Psoas muscle (tissue), 8 donors: ENCODE data around the gene RNF17. TPM values are rescaled to one million over a fixed set of nuclear protein-coding genes. Genes with fewer than 3 reads are reported as not detected.

Experiments used
- ATAC-seq, 4 donors: fragments of 200-7000 bp; cut with Tn5 transposase; one replicate each; pipeline ENCODE4 v1.9.1; 2020; ENCODE audit warnings: moderate library complexity in 3 of 4, mild to moderate bottlenecking in 2 of 4
- DNase-seq, 2 donors: peaks; one replicate each; pipeline ENCODE4 v3.0.0-alpha.2; 2020
- H3K27ac ChIP-seq: fragments of 200-600 bp; one replicate; pipeline ENCODE4 v1.8.0; 2022
- H3K27me3 ChIP-seq, 3 donors: fragments of 200-600 bp in 1 of 3; one replicate each; pipeline versions ENCODE4 v1.6.1 to v1.8.0; 2013 to 2022; ENCODE audit warnings: low read length in 2 of 3, mild to moderate bottlenecking in 2 of 3, moderate library complexity in 1 of 3; ENCODE audit not compliant: insufficient read depth in 3 of 3
- H3K36me3 ChIP-seq, 2 donors: fragments of 200-600 bp in 1 of 2; one replicate each; pipeline versions ENCODE4 v1.6.1 to v1.8.0; 2013 to 2022; ENCODE audit warnings: low read depth in 1 of 2, mild to moderate bottlenecking in 1 of 2, moderate library complexity in 1 of 2; ENCODE audit not compliant: insufficient read depth in 1 of 2
- H3K4me1 ChIP-seq: fragments of 200-600 bp; one replicate; pipeline ENCODE4 v1.8.0; 2022
- H3K4me3 ChIP-seq: fragments of 200-600 bp; one replicate; pipeline ENCODE4 v1.8.0; 2022; ENCODE audit warnings: mild to moderate bottlenecking
- H3K9me3 ChIP-seq: fragments of 200-600 bp; one replicate; pipeline ENCODE4 v1.8.0; 2022
- CTCF ChIP-seq: fragments of 200-600 bp; IDR thresholded peaks from one replicate; pipeline ENCODE4 v1.8.0; 2022; ENCODE audit warnings: antibody characterized with exemption
- WGBS, 3 donors: extraction: QIAGEN DNeasy Blood & Tissue Kit; methylation state at CpG; one replicate each; pipeline versions ENCODE4 v1.1.6 to v1.1.7; 2013; 5-methylcytosine and 5-hydroxymethylcytosine counted together
- intact Hi-C, 2 donors: fragments of 100-400 bp; cut with DNase I; formaldehyde crosslinking; loops; one replicate each; pipeline versions ENCODE4 v1.11.0 to v1.14.2; 2022
- polyA plus RNA-seq, 3 donors: library from polyadenylated mRNA; stranded (reverse); fragments of 200-250 nt; gene quantifications; one replicate each; pipeline ENCODE4 v1.2.3, GENCODE V29; 2013
- total RNA-seq, 4 donors: library from RNA; stranded (reverse); fragmentation: NEBNext Ultra II Directional in 2 of 4; extraction: Animal tissue kit (Norgen Biotek cat#: 25700) in 2 of 4; gene quantifications; one replicate each; pipeline versions ENCODE4 v1.2.1 to v1.2.4, GENCODE V29; 2021 to 2023
- donor health status: healthy with polysubstance abuse.
- donor health status: DM: no; HTN: no; CAD: no; lungs with moderate emphysema.
- donor health status: Bipolar disorder and iron deficiency.
- donor health status: healthy.
- donor health status: DM: yes; HTN: yes; CAD: no.
- donor health status: DM: no; HTN: no; CAD: no.
- donor health status: DM: no; HTN: no; CAD: no.
- donor health status: DM: yes; HTN: yes; CAD: no.

The RNF17 gene
- total and polyA plus RNA-seq, 7 donors: 0.05 to 0.60 TPM; not detected in 5

- no peaks in the 10 kb centered on the region for H3K27me3 ChIP-seq
- H3K4me3 ChIP-seq: no peak overlapping the region
- no peak overlapping the region for H3K27ac ChIP-seq
- intact Hi-C loops: no loop called here
- ATAC-seq: no peak
- H3K36me3 ChIP-seq: peaks cover 3 to 37% of the 10 kb centered on the region in 2 donors
- no peaks in the 10 kb centered on the region for H3K9me3 ChIP-seq
- H3K4me1 ChIP-seq: no peaks in the 10 kb centered on the region
- TF ChIP-seq CTCF: no peak
- whole genome bisulfite sequencing, 3 donors: 94 to 96% (median 95%) methylated on average over 3 of the region's 3 CpGs
- no peak for DNase-seq
Measured at GRCh38 chr13:24905242-24905641, 141.3 kb downstream of the RNF17 start.

GRCh38 chr13:24906268-24906667, 142.3 kb downstream of the RNF17 start:
- WGBS, 3 donors: 92 to 94% (median 93%) methylated on average over 7 of the region's 7 CpGs
- intact Hi-C loops: no loop called here
- DNase-seq: no peak
- no peak for ATAC-seq
- H3K27ac ChIP-seq: no peak overlapping the region
- no peaks in the 10 kb centered on the region for H3K9me3 ChIP-seq
- no peaks in the 10 kb centered on the region for H3K27me3 ChIP-seq
- H3K4me1 ChIP-seq: no peaks in the 10 kb centered on the region
- H3K36me3 ChIP-seq: peaks cover 3 to 39% of the 10 kb centered on the region in 2 donors
- no peak for TF ChIP-seq CTCF
- H3K4me3 ChIP-seq: no peak overlapping the region

GRCh38 chr13:24910502-24911132, 146.6 kb downstream of the RNF17 start:
- Histone ChIP-seq H3K27ac (no peak overlapping the region), H3K27me3 (no peaks in the 10 kb centered on the region), H3K36me3 (peaks cover 3 to 21% of the 10 kb centered on the region in 2 donors), H3K4me3 (no peak overlapping the region), H3K4me1 (no peaks in the 10 kb centered on the region), H3K9me3 (no peaks in the 10 kb centered on the region)
- TF ChIP-seq CTCF: no peak
- 91 to 98% (median 95%) methylated on average over 2 of the region's 2 CpGs for WGBS, 3 donors
- intact Hi-C loops: no loop called here
- ATAC-seq (no peak), DNase-seq (no peak)

- ATAC-seq: no peak
- peaks cover 2 to 14% of the 10 kb centered on the region in 2 donors for H3K36me3 ChIP-seq
Measured at GRCh38 chr13:24911133-24911908, 147.4 kb downstream of the RNF17 start.

More at GRCh38 chr13:24911133-24911908, 147.4 kb downstream of the RNF17 start:
- no peaks in the 10 kb centered on the region for H3K9me3 ChIP-seq
- no peaks in the 10 kb centered on the region for H3K4me1 ChIP-seq
- no peak for TF ChIP-seq CTCF
- no peak overlapping the region for H3K4me3 ChIP-seq
- DNase-seq: no peak
- intact Hi-C loops: no loop called here
- no peak overlapping the region for H3K27ac ChIP-seq
- WGBS, 3 donors: 94 to 95% (median 94%) methylated on average over 10 of the region's 10 CpGs
- no peaks in the 10 kb centered on the region for H3K27me3 ChIP-seq
